H1 (cell line): Measurements from ENCODE around the gene ZNF180. TPM values are rescaled to one million over a fixed set of nuclear protein-coding genes. Genes with fewer than 3 reads are reported as not detected.

Source experiments
- CTCF ChIA-PET: fragments of 300-600 bp; sonication (Branson Sonifier 250); formaldehyde crosslinking; loops from one replicate; lab custom pipeline; 2021; ENCODE audit not compliant: partially characterized antibody; lab: Charles Lee
- POLR2A ChIA-PET: fragments of 300-600 bp; sonication (Branson Sonifier 250); formaldehyde crosslinking; loops from one replicate; lab custom pipeline; 2021; ENCODE audit warnings: inconsistent platforms; ENCODE audit not compliant: partially characterized antibody; lab: Charles Lee
- DNase-seq, 2 experiments: peaks; one replicate each; pipeline versions ENCODE4 v3.0.0 to v3.0.0-alpha.2; 2010 to 2022; ENCODE audit warnings: low spot score in 2 of 2, low read depth in 1 of 2, mixed read lengths in 1 of 2
- FAIRE-seq: peaks from 2 replicates; lab custom pipeline; 2011; peaks lifted over from hg19 to GRCh38; lab: Jason Lieb, UNC
- H2AFZ ChIP-seq: 2 replicates; pipeline ENCODE4 v1.8.1; 2012; ENCODE audit warnings: low read length, inconsistent platforms
- H2AK5ac ChIP-seq: 2 replicates; pipeline ENCODE4 v1.6.1; 2013; ENCODE audit warnings: low read depth, low read length
- H2BK120ac ChIP-seq: replicated peaks from 2 replicates; pipeline ENCODE3; 2013; ENCODE audit warnings: low read depth, low read length, inconsistent platforms
- H2BK12ac ChIP-seq: 2 replicates; pipeline ENCODE4 v1.6.1; 2013; ENCODE audit warnings: low read depth, low read length
- H2BK15ac ChIP-seq: 2 replicates; pipeline ENCODE4 v1.6.1; 2013; ENCODE audit warnings: low read length
- H2BK20ac ChIP-seq: 2 replicates; pipeline ENCODE4 v1.6.1; 2013; ENCODE audit warnings: low read length
- H2BK5ac ChIP-seq: 2 replicates; pipeline ENCODE4 v1.6.1; 2013; ENCODE audit warnings: low read depth, low read length
- H3K14ac ChIP-seq: 2 replicates; pipeline ENCODE4 v1.6.1; 2013; ENCODE audit warnings: inconsistent platforms; ENCODE audit not compliant: insufficient read length
- H3K18ac ChIP-seq: 2 replicates; pipeline ENCODE4 v1.6.1; 2013; ENCODE audit warnings: low read length; ENCODE audit errors: extremely low read depth
- H3K23ac ChIP-seq: 2 replicates; pipeline ENCODE4 v1.6.1; 2013; ENCODE audit warnings: inconsistent platforms; ENCODE audit not compliant: insufficient read length
- H3K23me2 ChIP-seq: 2 replicates; pipeline ENCODE4 v1.6.1; 2013; ENCODE audit warnings: low read depth, low read length
- H3K27ac ChIP-seq: 2 replicates; pipeline ENCODE4 v1.6.1; 2011; ENCODE audit warnings: low read depth, low read length, inconsistent platforms
- H3K27me3 ChIP-seq, 4 experiments: replicated peaks in 1 of 4; 1 replicate in 1 of 4; 2 replicates in 3 of 4; pipeline versions ENCODE4 v1.6.1 to v1.8.1; 2011 to 2013; ENCODE audit warnings: low read length in 3 of 4, mild to moderate bottlenecking in 3 of 4, inconsistent platforms in 2 of 4, mixed read lengths in 2 of 4, moderate library complexity in 1 of 4; ENCODE audit not compliant: control insufficient read depth in 3 of 4, insufficient read depth in 3 of 4; ENCODE audit errors: extremely low read depth in 1 of 4
- H3K36me3 ChIP-seq, 4 experiments: 2 replicates each; pipeline versions ENCODE4 v1.6.1 to v1.8.1; 2011 to 2013; ENCODE audit warnings: mild to moderate bottlenecking in 4 of 4, low read length in 3 of 4, moderate library complexity in 2 of 4, control low read depth in 1 of 4, inconsistent platforms in 1 of 4; ENCODE audit not compliant: insufficient read depth in 4 of 4, control insufficient read depth in 2 of 4
- H3K4ac ChIP-seq: replicated peaks from 2 replicates; pipeline ENCODE3; 2013; ENCODE audit warnings: low read length, low read depth, mixed read lengths, inconsistent platforms; ENCODE audit not compliant: insufficient read length
- H3K4me1 ChIP-seq, 4 experiments: replicated peaks in 1 of 4; 1 replicate in 1 of 4; 2 replicates in 3 of 4; pipeline versions ENCODE4 v1.6.1 to v1.8.1; 2011 to 2013; ENCODE audit warnings: low read length in 3 of 4, inconsistent platforms in 2 of 4, mixed read lengths in 1 of 4; ENCODE audit not compliant: insufficient read depth in 4 of 4, control insufficient read depth in 3 of 4
- H3K4me2 ChIP-seq, 2 experiments: 2 replicates each; pipeline versions ENCODE4 v1.6.1 to v1.8.1; 2011 to 2013; ENCODE audit warnings: low read depth in 2 of 2, low read length in 2 of 2, control low read depth in 1 of 2, inconsistent platforms in 1 of 2, mild to moderate bottlenecking in 1 of 2; ENCODE audit not compliant: insufficient read depth in 1 of 2
- H3K4me3 ChIP-seq, 4 experiments: fragments of 200-600, 300-600 bp in 1 of 4; sonication (generic), shearing (Covaris generic), sonication (Bioruptor Twin) in 1 of 4; 2 replicates each; pipeline versions ENCODE4 v1.5.1 to v1.8.1; 2011 to 2016; ENCODE audit warnings: low read length in 4 of 4, low read depth in 3 of 4, control low read depth in 2 of 4, inconsistent platforms in 2 of 4, mild to moderate bottlenecking in 2 of 4, mixed read lengths in 1 of 4, moderate library complexity in 1 of 4; ENCODE audit not compliant: insufficient read depth in 2 of 4; ENCODE audit errors: extremely low read depth in 1 of 4
- H3K56ac ChIP-seq: replicated peaks from 2 replicates; pipeline ENCODE3; 2013; ENCODE audit warnings: low read depth, mild to moderate bottlenecking, mixed read lengths, low read length, inconsistent platforms; ENCODE audit not compliant: insufficient read length
- H3K79me1 ChIP-seq: 2 replicates; pipeline ENCODE4 v1.6.1; 2013; ENCODE audit warnings: low read depth, low read length, control low read depth
- H3K79me2 ChIP-seq, 2 experiments: 2 replicates each; pipeline versions ENCODE4 v1.6.1 to v1.8.1; 2012 to 2013; ENCODE audit warnings: low read length in 2 of 2, mild to moderate bottlenecking in 2 of 2, inconsistent platforms in 1 of 2; ENCODE audit not compliant: insufficient read depth in 2 of 2, control insufficient read depth in 1 of 2
- H3K9ac ChIP-seq, 4 experiments: replicated peaks in 1 of 4; 1 replicate in 1 of 4; 2 replicates in 3 of 4; pipeline versions ENCODE4 v1.6.1 to v1.8.1; 2011 to 2013; ENCODE audit warnings: low read depth in 3 of 4, low read length in 3 of 4, control low read depth in 2 of 4, mild to moderate bottlenecking in 2 of 4, moderate library complexity in 2 of 4, inconsistent platforms in 1 of 4; ENCODE audit errors: extremely low read depth in 1 of 4
- H3K9me3 ChIP-seq, 2 experiments: 2 replicates each; pipeline versions ENCODE4 v1.6.1 to v1.8.1; 2012 to 2013; ENCODE audit warnings: mild to moderate bottlenecking in 2 of 2, moderate library complexity in 2 of 2, control low read depth in 1 of 2, inconsistent platforms in 1 of 2, low read depth in 1 of 2, low read length in 1 of 2, mixed read lengths in 1 of 2; ENCODE audit not compliant: insufficient read depth in 2 of 2
- H4K20me1 ChIP-seq, 2 experiments: replicated peaks in 1 of 2; 2 replicates each; pipeline versions ENCODE3 to v1.8.1; 2011 to 2013; ENCODE audit warnings: inconsistent platforms in 2 of 2, low read length in 2 of 2, mild to moderate bottlenecking in 1 of 2; ENCODE audit not compliant: insufficient read depth in 2 of 2, control insufficient read depth in 1 of 2
- H4K5ac ChIP-seq: 2 replicates; pipeline ENCODE4 v1.6.1; 2013; ENCODE audit warnings: low read length, low read depth, mixed read lengths, inconsistent platforms; ENCODE audit not compliant: insufficient read length
- H4K8ac ChIP-seq: 2 replicates; pipeline ENCODE4 v1.8.0; 2013; ENCODE audit warnings: mild to moderate bottlenecking, moderate library complexity, low read length, inconsistent platforms; ENCODE audit not compliant: insufficient read depth; ENCODE audit errors: extremely low read depth
- H4K91ac ChIP-seq: replicated peaks from 2 replicates; pipeline ENCODE3; 2013; ENCODE audit warnings: low read length, mixed read lengths, inconsistent platforms; ENCODE audit not compliant: insufficient read length
- BRCA1 ChIP-seq: IDR thresholded peaks from 2 replicates; pipeline ENCODE4 v1.6.1; 2012; ENCODE audit warnings: low read depth, low read length, improper control_type of control experiment
- CHD1 ChIP-seq: IDR thresholded peaks from 2 replicates; pipeline ENCODE4 v1.6.1; 2012; ENCODE audit warnings: low read depth, low read length, improper control_type of control experiment
- E2F6 ChIP-seq: IDR thresholded peaks from 2 replicates; pipeline ENCODE4 v1.6.1; 2012; ENCODE audit warnings: inconsistent platforms
- EGR1 ChIP-seq: IDR thresholded peaks from 2 replicates; pipeline ENCODE4 v1.6.1; 2011; ENCODE audit warnings: low read depth, low read length, borderline replicate concordance
- FOSL1 ChIP-seq: IDR thresholded peaks from 2 replicates; pipeline ENCODE4 v1.6.1; 2011; ENCODE audit warnings: mild to moderate bottlenecking, low read depth, low read length, moderate library complexity; ENCODE audit not compliant: insufficient read depth
- HDAC6 ChIP-seq: IDR thresholded peaks from one replicate; pipeline ENCODE4 v1.7.1; 2012; ENCODE audit warnings: low read depth, mild to moderate bottlenecking, inconsistent platforms, low read length, moderate library complexity
- PHF8 ChIP-seq: fragments of 200-600 bp; sonication (generic); conservative IDR thresholded peaks from 2 replicates; pipeline ENCODE4 v1.7.1; 2012; ENCODE audit warnings: low read depth, mild to moderate bottlenecking, inconsistent platforms, low read length, moderate library complexity
- POLR2A ChIP-seq, 2 experiments: IDR thresholded peaks; 1 replicate in 1 of 2; 2 replicates in 1 of 2; pipeline ENCODE4 v1.6.1; 2011; ENCODE audit warnings: low read depth in 2 of 2, low read length in 2 of 2, mild to moderate bottlenecking in 2 of 2; ENCODE audit errors: control extremely low read depth in 1 of 2
- POU5F1 ChIP-seq: IDR thresholded peaks from 2 replicates; pipeline ENCODE4 v1.6.1; 2011; ENCODE audit warnings: low read depth, mild to moderate bottlenecking, low read length, moderate library complexity
- RFX5 ChIP-seq: IDR thresholded peaks from 2 replicates; pipeline ENCODE4 v1.6.1; 2011; ENCODE audit warnings: low read depth, low read length, improper control_type of control experiment, borderline replicate concordance
- RNF2 ChIP-seq: fragments of 200-900, 300-1000 bp; sonication (generic); IDR thresholded peaks from 2 replicates; pipeline ENCODE4 v1.7.1; 2016; ENCODE audit warnings: borderline replicate concordance, low read depth, mild to moderate bottlenecking, antibody characterized with exemption, low read length; ENCODE audit not compliant: poor library complexity, severe bottlenecking; ENCODE audit errors: missing control alignments
- YY1 ChIP-seq: IDR thresholded peaks from 2 replicates; pipeline ENCODE4 v1.6.1; 2011; ENCODE audit warnings: low read depth, mild to moderate bottlenecking, low read length
- ZNF274 ChIP-seq: IDR thresholded peaks from 2 replicates; pipeline ENCODE4 v1.7.0; 2012; ENCODE audit warnings: low read length, borderline replicate concordance; ENCODE audit errors: extremely low read depth
- WGBS, 2 experiments: shearing (Covaris generic) in 1 of 2; methylation state at CpG; one replicate each; pipeline versions ENCODE4 v1.1.6 to v1.1.7; 2013 to 2015; ENCODE audit warnings: low lambda C conversion rate in 2 of 2, mixed read lengths in 2 of 2, inconsistent platforms in 1 of 2, low coverage in 1 of 2, missing lambda C conversion rate in 1 of 2; ENCODE audit not compliant: insufficient replicate concordance in 2 of 2, insufficient coverage in 1 of 2, insufficient read length in 1 of 2; ENCODE audit errors: extremely low coverage in 1 of 2, missing lambda C conversion rate in 1 of 2; 5-methylcytosine and 5-hydroxymethylcytosine counted together
- polyA plus RNA-seq, 7 experiments: library from polyadenylated mRNA; depleted of rRNA in 3 of 7; stranded (reverse) in 5 of 7; unstranded in 2 of 7; fragments of >200 nt in 5 of 7; fragments of 200-250 nt in 2 of 7; gene quantifications; 1 replicate in 5 of 7; 2 replicates in 1 of 7; 4 replicates in 1 of 7; pipeline versions ENCODE4 v1.2.1 to v1.2.3, GENCODE V29; 2011 to 2013; ENCODE audit warnings: missing spikeins in 2 of 7, mixed read lengths in 2 of 7
- total RNA-seq: library from RNA; stranded (reverse); fragmentation: NEBNext Ultra II Directional; extraction: Animal tissue kit (Norgen Biotek cat#: 25700); gene quantifications from 2 replicates; pipeline ENCODE4 v1.2.1, GENCODE V29; 2021

Gene ZNF180
- total and polyA plus RNA-seq, 2 of the 8 experiments (the other 6 are each of a cell fraction or from before 2014, with no cell fraction given), result 1.3 to 8.5 TPM

- H2BK120ac ChIP-seq, result no peak overlapping the region
- no peak overlapping the region for H3K4me2 ChIP-seq
- H2AK5ac ChIP-seq, result no peak overlapping the region
- no peak overlapping the region for H2AFZ ChIP-seq
- H3K9ac ChIP-seq, result no peak overlapping the region
- no peak overlapping the region for H3K4ac ChIP-seq
- H2BK12ac ChIP-seq, result no peak overlapping the region
- no peak overlapping the region for H2BK5ac ChIP-seq
- H3K56ac ChIP-seq, result no peak overlapping the region
- H3K18ac ChIP-seq, result no peak overlapping the region
- no peak overlapping the region for H3K14ac ChIP-seq
- H3K23me2 ChIP-seq, result peaks cover 6% of the 10 kb centered on the region; the same call in 1 of the 2 replicates
- peaks cover 6 to 55% (median 36%) of the 10 kb centered on the region in 4 experiments; a peak in 7 of 8 replicates for H3K36me3 ChIP-seq
- H2BK15ac ChIP-seq, result no peak overlapping the region
- no peak overlapping the region for H3K23ac ChIP-seq
- H2BK20ac ChIP-seq, result no peak overlapping the region
- H3K79me1 ChIP-seq, result peaks cover 32% of the 10 kb centered on the region
- no peak overlapping the region for H4K8ac ChIP-seq
- ChIA-PET CTCF (interaction anchor here (0.6 kb wide), 1 partner anchor 138 kb away, joined by 3 read pairs; no protein-coding TSS in a partner anchor), POLR2A (no interaction called here)
- peaks cover 0 to 4% (median 0%) of the 10 kb centered on the region in 4 experiments; a peak in 2 of 7 replicates for H3K4me1 ChIP-seq
- peaks cover 47 to 60% of the 10 kb centered on the region in 2 experiments for H3K9me3 ChIP-seq
- H3K27me3 ChIP-seq, result peaks cover 0 to 2% (median 0%) of the 10 kb centered on the region in 4 experiments; a peak in 1 of 7 replicates
- 100% methylated on average over 1 of the region's 1 CpG; no CpG with 5 or more reads in 1 of the 2 experiments for WGBS, 2 experiments
- peaks cover 21 to 53% of the 10 kb centered on the region in 2 experiments for H3K79me2 ChIP-seq
- no peak overlapping the region for H4K5ac ChIP-seq
- no peak for FAIRE-seq
- H3K4me3 ChIP-seq, result no peak overlapping the region
- H3K27ac ChIP-seq, result no peak overlapping the region
- H4K91ac ChIP-seq, result no peak overlapping the region
- H4K20me1 ChIP-seq, result no peaks in the 10 kb centered on the region
- DNase-seq, result no peak
- TF ChIP-seq PHF8, result no peak
- TF ChIP-seq E2F6, result no peak
- TF ChIP-seq POLR2A (IDR thresholded peaks at IDR 0.05; ENCODE audit: control extremely low read depth in 1 of 2, low read depth in 2 of 2, low read length in 2 of 2), result no peak
- no peak for TF ChIP-seq YY1
- no peak for TF ChIP-seq BRCA1
- no peak for TF ChIP-seq FOSL1
- TF ChIP-seq RFX5, result no peak
- TF ChIP-seq CHD1, result no peak
- TF ChIP-seq POU5F1, result no peak
- no peak for TF ChIP-seq RNF2
- TF ChIP-seq ZNF274, result no peak
- TF ChIP-seq EGR1, result no peak
- TF ChIP-seq HDAC6, result no peak
Observed at GRCh38 chr19:44496711-44497110, 3.6 kb downstream of the ZNF180 start.
